SU-DHL-6 (cell line): ENCODE measurements around the gene HOXC10.

ENCODE experiments used
- CTCF ChIP-seq: fragments of 200-600 bp; sonication (generic); IDR thresholded peaks from one replicate; pipeline ENCODE4 v1.5.1; 2017; ENCODE audit warnings: antibody characterized with exemption, mild to moderate bottlenecking, low read length, moderate library complexity; ENCODE audit not compliant: insufficient read depth, poor library complexity, severe bottlenecking
- EZH2phosphoT487 ChIP-seq: fragments of 200-600 bp; sonication (generic), shearing (Covaris generic); conservative IDR thresholded peaks from 2 replicates; pipeline ENCODE4 v1.6.1; 2018; ENCODE audit warnings: mild to moderate bottlenecking, antibody characterized with exemption, low read length, moderate library complexity, mixed read lengths

GRCh38 chr12:53952871-53953734, 31.8 kb upstream of the HOXC10 start:
- TF ChIP-seq CTCF (no peak), EZH2phosphoT487 (no peak)
